Neural progenitor cell (in vitro differentiated cells): ENCODE measurements around the gene MKRN2OS. TPM values are rescaled to one million over a fixed set of nuclear protein-coding genes. Genes with fewer than 3 reads are reported as not detected.

Source experiments
- DNase-seq: peaks from one replicate; pipeline ENCODE4 v3.0.0-alpha.2; 2016; ENCODE audit warnings: low spot score
- H2AFZ ChIP-seq: fragments of 200-600 bp; sonication (generic); replicated peaks from 2 replicates; pipeline ENCODE4 v1.6.1; 2016; ENCODE audit warnings: antibody characterized with exemption
- H3F3A ChIP-seq: fragments of 200-600 bp; sonication (generic); 2 replicates; pipeline ENCODE4 v1.6.1; 2016; ENCODE audit warnings: antibody characterized with exemption, low read depth
- H3K27ac ChIP-seq: fragments of 200-600 bp; sonication (generic); 2 replicates; pipeline ENCODE4 v1.5.1; 2016; ENCODE audit warnings: mild to moderate bottlenecking
- H3K27me3 ChIP-seq: fragments of 200-600 bp; sonication (generic); 2 replicates; pipeline ENCODE4 v1.6.1; 2016; ENCODE audit warnings: mild to moderate bottlenecking, moderate library complexity
- H3K36me3 ChIP-seq: fragments of 200-600 bp; sonication (generic); 2 replicates; pipeline ENCODE4 v1.5.1; 2016
- H3K4me1 ChIP-seq: fragments of 200-600 bp; sonication (generic); 2 replicates; pipeline ENCODE4 v1.6.1; 2016; ENCODE audit warnings: mixed run types
- H3K4me2 ChIP-seq: fragments of 200-600 bp; sonication (generic); 2 replicates; pipeline ENCODE4 v1.6.1; 2016
- H3K4me3 ChIP-seq: fragments of 200-600 bp; sonication (generic); 2 replicates; pipeline ENCODE4 v1.5.1; 2016
- H3K79me2 ChIP-seq: fragments of 200-600 bp; sonication (generic); 2 replicates; pipeline ENCODE4 v1.6.1; 2016; ENCODE audit warnings: low read depth
- H3K9ac ChIP-seq: fragments of 200-600 bp; sonication (generic); 2 replicates; pipeline ENCODE4 v1.6.1; 2016
- H3K9me3 ChIP-seq: fragments of 200-600 bp; sonication (generic); 2 replicates; pipeline ENCODE4 v1.5.1; 2016; ENCODE audit warnings: low read depth
- H4K20me1 ChIP-seq: fragments of 200-600 bp; sonication (generic); 2 replicates; pipeline ENCODE4 v1.6.1; 2016; ENCODE audit warnings: low read depth
- H3K27ac Mint-ChIP-seq: 3 replicates; pipeline ENCODE4 v1.8.0; 2021; ENCODE audit warnings: mixed read lengths
- H3K27me3 Mint-ChIP-seq: 2 replicates; pipeline ENCODE4 v1.8.0; 2022; ENCODE audit warnings: low read depth, mild to moderate bottlenecking, inconsistent platforms, moderate library complexity, mixed read lengths; ENCODE audit not compliant: insufficient read depth
- H3K36me3 Mint-ChIP-seq: 3 replicates; pipeline ENCODE4 v1.8.0; 2021; ENCODE audit warnings: mixed read lengths
- H3K4me1 Mint-ChIP-seq: 3 replicates; pipeline ENCODE4 v1.8.0; 2021; ENCODE audit warnings: mixed read lengths
- H3K4me3 Mint-ChIP-seq: 3 replicates; pipeline ENCODE4 v1.8.0; 2021; ENCODE audit warnings: mild to moderate bottlenecking, moderate library complexity, mixed read lengths
- H3K9me3 Mint-ChIP-seq: 3 replicates; pipeline ENCODE4 v1.8.0; 2020; ENCODE audit warnings: mixed read lengths
- EZH2 ChIP-seq: fragments of 200-600 bp; sonication (generic); IDR thresholded peaks from 2 replicates; pipeline ENCODE4 v1.6.1; 2017; ENCODE audit warnings: antibody characterized with exemption, mild to moderate bottlenecking, moderate library complexity
- EZH2phosphoT487 ChIP-seq: fragments of 200-600 bp; sonication (generic); IDR thresholded peaks from 2 replicates; pipeline ENCODE4 v1.6.1; 2017; ENCODE audit warnings: antibody characterized with exemption
- total RNA-seq: library from RNA; depleted of rRNA; stranded (reverse); fragments of >200 nt; gene quantifications from 2 replicates; pipeline ENCODE4 v1.2.3, GENCODE V29; 2015; ENCODE audit warnings: low replicate concordance
- TF ChIP-seq, protein P1 (sequence below): fragments of 200-600 bp; sonication (generic); IDR thresholded peaks from 2 replicates; pipeline ENCODE4 v1.5.1; 2017; ENCODE audit warnings: antibody characterized with exemption, mild to moderate bottlenecking

The MKRN2OS gene
- total RNA-seq, 1 donor from 2014 or later = not detected

- Mint-ChIP-seq H3K4me1 (no peaks in the 10 kb centered on the region), H3K27ac (peak overlapping the region; percentile 31), H3K9me3 (no peaks in the 10 kb centered on the region), H3K4me3 (no peak overlapping the region), H3K27me3 (peaks cover 2% of the 10 kb centered on the region), H3K36me3 (peaks cover 12% of the 10 kb centered on the region)
- Histone ChIP-seq H3K4me2 (no peak overlapping the region), H3K9ac (no peak overlapping the region), H3K36me3 (no peaks in the 10 kb centered on the region), H4K20me1 (no peaks in the 10 kb centered on the region), H3F3A (no peaks in the 10 kb centered on the region), H2AFZ (no peak overlapping the region), H3K79me2 (no peaks in the 10 kb centered on the region), H3K4me1 (no peaks in the 10 kb centered on the region), H3K27me3 (no peaks in the 10 kb centered on the region), H3K9me3 (no peaks in the 10 kb centered on the region), H3K27ac (no peak overlapping the region), H3K4me3 (no peak overlapping the region)
- no peak for DNase-seq
- TF ChIP-seq EZH2phosphoT487 (no peak), EZH2 (no peak)
- TF ChIP-seq, protein P1, sequence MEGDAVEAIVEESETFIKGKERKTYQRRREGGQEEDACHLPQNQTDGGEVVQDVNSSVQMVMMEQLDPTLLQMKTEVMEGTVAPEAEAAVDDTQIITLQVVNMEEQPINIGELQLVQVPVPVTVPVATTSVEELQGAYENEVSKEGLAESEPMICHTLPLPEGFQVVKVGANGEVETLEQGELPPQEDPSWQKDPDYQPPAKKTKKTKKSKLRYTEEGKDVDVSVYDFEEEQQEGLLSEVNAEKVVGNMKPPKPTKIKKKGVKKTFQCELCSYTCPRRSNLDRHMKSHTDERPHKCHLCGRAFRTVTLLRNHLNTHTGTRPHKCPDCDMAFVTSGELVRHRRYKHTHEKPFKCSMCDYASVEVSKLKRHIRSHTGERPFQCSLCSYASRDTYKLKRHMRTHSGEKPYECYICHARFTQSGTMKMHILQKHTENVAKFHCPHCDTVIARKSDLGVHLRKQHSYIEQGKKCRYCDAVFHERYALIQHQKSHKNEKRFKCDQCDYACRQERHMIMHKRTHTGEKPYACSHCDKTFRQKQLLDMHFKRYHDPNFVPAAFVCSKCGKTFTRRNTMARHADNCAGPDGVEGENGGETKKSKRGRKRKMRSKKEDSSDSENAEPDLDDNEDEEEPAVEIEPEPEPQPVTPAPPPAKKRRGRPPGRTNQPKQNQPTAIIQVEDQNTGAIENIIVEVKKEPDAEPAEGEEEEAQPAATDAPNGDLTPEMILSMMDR = no peak
These were observed 13.1 kb downstream of the MKRN2OS start for GRCh38 chr3:12532182-12532581.

DNA sequence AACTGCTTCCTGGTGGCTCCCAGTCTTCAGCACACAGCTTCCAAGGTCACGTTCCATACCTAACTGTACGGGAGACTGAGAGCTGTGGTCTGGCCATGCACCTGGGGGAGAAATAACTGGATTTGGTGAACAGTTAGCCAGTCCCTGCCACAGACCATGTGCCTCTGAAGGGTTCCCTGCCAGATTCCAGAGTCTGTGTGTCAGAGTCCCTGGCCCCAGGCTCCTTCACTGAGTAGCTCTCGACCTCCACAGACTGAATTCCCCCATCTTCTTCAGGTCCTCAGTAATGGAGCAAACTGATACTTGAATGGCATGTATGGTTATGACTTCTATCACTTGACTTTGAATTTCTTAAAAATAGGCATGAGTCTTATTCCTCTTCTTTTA, 17.5 kb downstream of the MKRN2OS start:
- no peak overlapping the region for H3K4me3 Mint-ChIP-seq
- TF ChIP-seq, protein P1 = no peak
- no peak for TF ChIP-seq EZH2
- Histone ChIP-seq H3K4me2 (no peak overlapping the region), H3K27ac (no peak overlapping the region), H3F3A (no peaks in the 10 kb centered on the region), H2AFZ (no peak overlapping the region), H3K9me3 (no peaks in the 10 kb centered on the region), H3K4me1 (no peaks in the 10 kb centered on the region), H3K4me3 (no peak overlapping the region), H3K27me3 (no peaks in the 10 kb centered on the region), H4K20me1 (no peaks in the 10 kb centered on the region), H3K79me2 (no peaks in the 10 kb centered on the region), H3K36me3 (no peaks in the 10 kb centered on the region), H3K9ac (no peak overlapping the region)
- DNase-seq = no peak
- peaks cover under 1% of the 10 kb centered on the region for H3K27me3 Mint-ChIP-seq
- H3K27ac Mint-ChIP-seq = no peak overlapping the region
- peaks cover 24% of the 10 kb centered on the region for H3K36me3 Mint-ChIP-seq
- no peaks in the 10 kb centered on the region for H3K4me1 Mint-ChIP-seq
- H3K9me3 Mint-ChIP-seq = no peaks in the 10 kb centered on the region

GRCh38 chr3:12522721-12523120, 22.6 kb downstream of the MKRN2OS start:
- Histone ChIP-seq H3K27me3 (no peaks in the 10 kb centered on the region), H3K4me2 (no peak overlapping the region), H3K27ac (no peak overlapping the region), H3K4me1 (no peaks in the 10 kb centered on the region), H3F3A (no peaks in the 10 kb centered on the region), H3K4me3 (no peak overlapping the region), H4K20me1 (no peaks in the 10 kb centered on the region), H3K9me3 (no peaks in the 10 kb centered on the region), H3K79me2 (no peaks in the 10 kb centered on the region), H3K9ac (no peak overlapping the region), H3K36me3 (peaks cover 3% of the 10 kb centered on the region), H2AFZ (no peak overlapping the region)
- no peak overlapping the region for H3K4me3 Mint-ChIP-seq
- peaks cover 23% of the 10 kb centered on the region for H3K36me3 Mint-ChIP-seq
- TF ChIP-seq EZH2 = no peak
- TF ChIP-seq, protein P1 = no peak
- TF ChIP-seq EZH2phosphoT487 = no peak
- H3K27ac Mint-ChIP-seq = no peak overlapping the region
- no peaks in the 10 kb centered on the region for H3K9me3 Mint-ChIP-seq
- H3K27me3 Mint-ChIP-seq = peaks cover 2% of the 10 kb centered on the region
- no peaks in the 10 kb centered on the region for H3K4me1 Mint-ChIP-seq
- no peak for DNase-seq

GRCh38 chr3:12521010-12521409, 24.3 kb downstream of the MKRN2OS start:
- no peaks in the 10 kb centered on the region for H4K20me1 ChIP-seq
- H3K4me2 ChIP-seq = no peak overlapping the region
- no peak for DNase-seq
- H3K36me3 Mint-ChIP-seq = peaks cover 16% of the 10 kb centered on the region
- no peaks in the 10 kb centered on the region for H3F3A ChIP-seq
- no peaks in the 10 kb centered on the region for H3K9me3 Mint-ChIP-seq
- peaks cover 2% of the 10 kb centered on the region for H3K27me3 Mint-ChIP-seq
- no peak overlapping the region for H3K27ac Mint-ChIP-seq
- no peak overlapping the region for H2AFZ ChIP-seq
- peaks cover 3% of the 10 kb centered on the region for H3K36me3 ChIP-seq
- H3K4me3 ChIP-seq = no peak overlapping the region
- no peaks in the 10 kb centered on the region for H3K4me1 Mint-ChIP-seq
- H3K9ac ChIP-seq = no peak overlapping the region
- no peaks in the 10 kb centered on the region for H3K27me3 ChIP-seq
- H3K4me1 ChIP-seq = no peaks in the 10 kb centered on the region
- H3K4me3 Mint-ChIP-seq = no peak overlapping the region
- TF ChIP-seq EZH2 (no peak), EZH2phosphoT487 (no peak)
- TF ChIP-seq, protein P1 = no peak
- no peak overlapping the region for H3K27ac ChIP-seq
- no peaks in the 10 kb centered on the region for H3K9me3 ChIP-seq
- H3K79me2 ChIP-seq = no peaks in the 10 kb centered on the region
